Activated CD4-positive, alpha-beta T cell treated with anti-CD3 and anti-CD28 coated beads, Interleukin-2, Interleukin-6, amounts not matched to agents 100 ng/mL and 50 ng/mL, durations not matched to agents 16 hours and 8 hours (primary cell): ENCODE data around the gene FRMD1.

ENCODE experiments used
- DNase-seq: peaks from one replicate; pipeline ENCODE4 v3.0.0-alpha.2; 2020

The FRMD1 gene

GRCh38 chr6:168053086-168053956 lies 25.7 kb downstream of the FRMD1 start:
- no peak for DNase-seq

GRCh38 chr6:168052291-168052891 lies 26.6 kb downstream of the FRMD1 start:
- no peak for DNase-seq

- no peak for DNase-seq
Measured at GRCh38 chr6:168051648-168052047, 27.4 kb downstream of the FRMD1 start.

- DNase-seq, result no peak
Measured at GRCh38 chr6:168050881-168051586, 28.0 kb downstream of the FRMD1 start.

GRCh38 chr6:168050225-168050880 lies 28.7 kb downstream of the FRMD1 start:
- DNase-seq, result no peak

- no peak for DNase-seq
Measured at GRCh38 chr6:168049706-168050224, 29.2 kb downstream of the FRMD1 start.

GRCh38 chr6:168049277-168049676 lies 29.7 kb downstream of the FRMD1 start:
- DNase-seq, result no peak

- no peak for DNase-seq
Measured at GRCh38 chr6:168048724-168049025, 30.3 kb downstream of the FRMD1 start.

- no peak for DNase-seq
Measured at GRCh38 chr6:168047841-168048723, 30.9 kb downstream of the FRMD1 start.

GRCh38 chr6:168046696-168047095 lies 32.3 kb downstream of the FRMD1 start:
- no peak for DNase-seq

GRCh38 chr6:168045706-168046620 lies 33.0 kb downstream of the FRMD1 start:
- DNase-seq, result no peak

- DNase-seq, result no peak
Measured at GRCh38 chr6:168045141-168045691, 33.8 kb downstream of the FRMD1 start.

GRCh38 chr6:168044521-168045130 lies 34.4 kb downstream of the FRMD1 start:
- no peak for DNase-seq

GRCh38 chr6:168043848-168044415 lies 35.1 kb downstream of the FRMD1 start:
- no peak for DNase-seq

GRCh38 chr6:168043193-168043847 lies 35.7 kb downstream of the FRMD1 start:
- DNase-seq, result no peak

- no peak for DNase-seq
Measured at GRCh38 chr6:168042426-168043192, 36.4 kb downstream of the FRMD1 start.

- DNase-seq, result no peak
Measured at GRCh38 chr6:168041928-168042327, 37.1 kb downstream of the FRMD1 start.

GRCh38 chr6:168040856-168041496 lies 38.0 kb downstream of the FRMD1 start:
- DNase-seq, result no peak
